ENCODE measurements around the gene GTF2H4.
"Not testable (repeated sequence)": the region's sequence is repeated elsewhere in the genome, so short reads cannot be mapped to it uniquely, and the experiment has no call there.

The GTF2H4 gene

DNA sequence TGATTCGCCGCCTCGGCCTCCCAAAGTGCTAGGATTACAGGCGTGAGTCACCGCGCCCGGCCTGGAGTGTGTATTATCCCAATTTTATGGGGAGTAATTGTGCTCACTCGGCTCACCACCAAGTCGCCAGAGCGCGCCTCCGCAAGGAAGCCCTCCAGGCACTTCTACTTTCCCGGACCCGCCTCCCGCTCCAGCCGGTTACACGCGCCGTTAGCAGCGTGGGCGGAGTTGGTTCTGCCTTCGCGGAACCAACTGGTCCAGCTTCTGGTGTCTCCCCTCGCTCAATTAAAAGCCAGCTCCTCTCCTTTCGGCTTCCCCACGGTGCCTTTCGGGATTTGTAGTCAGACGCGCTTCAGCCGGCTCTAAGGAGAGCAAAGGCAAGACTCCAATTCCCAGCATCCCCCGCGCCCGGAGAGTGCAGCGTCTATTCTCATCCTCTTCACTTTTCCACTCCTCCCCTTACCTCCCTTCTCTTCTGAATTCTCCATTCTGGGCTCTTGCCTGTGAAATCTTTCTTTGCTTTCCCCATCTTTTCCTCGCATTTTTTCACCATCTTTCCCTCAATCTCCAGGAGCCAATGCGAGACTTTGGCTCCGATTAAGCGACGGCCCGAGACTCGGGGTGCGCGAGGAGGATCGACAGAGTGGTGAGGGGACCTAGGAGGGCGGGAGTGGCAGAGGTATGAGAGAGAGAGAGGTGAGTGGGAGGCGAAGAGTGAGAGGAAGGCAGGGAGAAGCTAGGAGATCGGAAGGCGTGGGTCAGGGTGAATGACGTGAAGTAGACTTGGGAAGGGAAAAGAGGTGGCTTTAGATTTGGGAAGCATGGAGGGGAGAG is at the start of gene GTF2H4:
TSS of gene GTF2H4 (plus strand) at position 450 of the 834 bp plus-strand sequence.
- DNase-seq (peak; percentile 93), ATAC-seq (peak; percentile 99)

DNA sequence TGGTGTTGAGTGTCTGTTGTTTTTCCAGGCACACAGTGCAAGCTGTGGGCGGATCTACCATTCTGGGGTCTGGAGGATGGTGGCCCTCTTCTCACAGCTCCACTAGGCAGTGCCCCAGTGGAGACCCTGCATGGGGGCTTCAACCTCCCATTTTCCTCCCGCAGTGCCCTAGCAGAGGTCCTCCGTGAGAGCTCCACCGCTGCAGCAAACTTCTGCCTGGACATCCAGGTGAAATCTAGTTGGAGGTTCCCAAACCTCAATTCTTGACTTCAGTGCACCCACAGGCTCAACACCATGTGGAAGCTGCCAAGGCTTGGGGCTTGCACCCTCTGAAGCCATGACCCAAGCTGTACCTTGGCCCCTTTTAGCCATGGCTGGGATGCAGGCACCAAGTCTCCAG is 48.3 kb upstream of the GTF2H4 start:
- not testable (repeated sequence) for ATAC-seq, DNase-seq

DNA sequence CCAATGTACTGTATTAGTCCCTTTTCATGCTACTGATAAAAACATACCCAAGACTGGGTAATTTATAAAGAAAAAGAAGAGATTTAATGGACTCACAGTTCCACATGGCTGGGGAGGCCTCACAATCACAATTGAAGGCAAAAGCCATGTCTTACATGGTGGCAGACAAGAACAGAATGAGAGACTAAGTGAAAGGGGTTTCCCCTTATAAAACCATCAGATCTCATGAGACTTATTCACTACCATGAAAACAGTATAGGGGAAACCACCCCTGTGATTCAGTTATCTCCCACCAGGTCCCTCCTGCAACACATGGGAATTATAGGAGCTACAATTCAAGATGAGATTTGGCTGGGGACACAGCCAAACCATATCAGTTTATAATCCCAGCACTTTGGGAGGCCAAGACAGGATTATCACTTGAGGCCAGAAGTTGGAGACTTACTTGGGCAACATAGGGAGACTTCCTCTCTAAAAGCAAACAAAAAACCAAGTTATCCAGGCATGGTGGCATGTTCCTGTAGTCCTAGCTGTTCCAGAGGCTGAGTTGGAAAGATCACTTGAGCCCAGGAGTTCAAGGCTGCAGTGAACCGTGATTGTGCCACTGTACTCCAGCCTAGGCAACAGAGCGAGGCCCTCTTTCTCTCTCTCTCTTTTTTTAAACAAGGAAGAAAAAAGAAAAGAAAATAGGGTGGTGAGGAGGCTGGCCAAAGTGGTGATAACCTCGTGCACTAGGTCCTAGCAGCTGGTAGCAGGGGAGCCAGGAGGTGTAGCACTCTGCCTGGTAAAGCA is 46.6 kb upstream of the GTF2H4 start:
- ATAC-seq (peak; percentile 43), DNase-seq (no peak)

DNA sequence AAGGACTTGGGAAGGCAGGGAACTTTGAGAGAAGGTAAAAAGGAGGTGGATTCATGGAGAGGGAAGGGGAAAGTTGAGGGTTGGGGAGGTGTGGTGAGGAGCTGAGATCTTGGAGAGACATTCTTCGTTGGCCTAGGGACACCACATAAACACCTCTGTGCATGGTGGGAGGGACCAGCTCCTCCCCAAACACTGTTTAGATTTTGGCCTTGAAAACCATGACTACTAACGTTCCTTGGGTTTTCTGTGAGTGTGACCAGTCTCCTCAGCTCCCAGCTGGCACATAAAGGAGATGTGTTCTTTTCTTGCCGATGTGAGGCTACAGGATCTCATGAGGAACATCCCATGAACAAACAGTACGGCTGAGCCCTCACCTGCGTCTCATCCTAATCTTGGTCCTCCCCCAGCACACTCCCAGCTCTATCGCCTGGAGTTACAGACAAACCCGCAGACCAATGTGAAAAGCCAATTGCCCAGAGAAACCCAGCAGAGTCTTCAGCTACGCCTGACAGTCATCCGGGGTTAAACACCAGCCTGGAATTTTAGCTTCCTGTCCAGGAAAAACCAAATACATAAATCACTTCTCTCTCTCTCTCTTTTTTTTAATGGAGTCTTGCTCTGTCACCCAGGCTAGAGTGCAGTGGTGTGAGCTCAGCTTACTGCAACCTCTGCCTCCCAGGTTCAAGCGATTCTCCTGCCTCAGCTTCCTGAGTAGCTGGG is 45.7 kb upstream of the GTF2H4 start:
- DNase-seq: no peak
- ATAC-seq: no peak

DNA sequence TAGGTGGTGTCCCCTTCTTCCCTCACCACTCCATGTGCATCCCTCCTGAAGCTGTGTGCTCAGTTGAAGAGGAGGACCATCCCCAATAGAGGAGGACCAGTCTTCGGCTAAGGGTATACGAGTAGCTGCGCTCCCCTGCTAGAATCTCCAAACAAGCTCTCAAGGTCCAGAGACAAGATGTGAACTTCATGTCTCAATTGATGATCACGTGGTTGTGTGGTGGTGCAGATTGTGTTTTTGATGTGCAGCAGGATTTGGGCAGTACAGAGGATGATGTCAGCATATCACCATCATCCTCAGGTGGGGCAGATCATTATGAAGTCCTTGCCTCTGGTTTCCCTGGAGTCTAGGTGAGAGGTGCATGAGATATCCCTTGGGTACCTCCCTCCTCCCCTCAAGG is 43.7 kb upstream of the GTF2H4 start:
- DNase-seq (no peak), ATAC-seq (no peak)

DNA sequence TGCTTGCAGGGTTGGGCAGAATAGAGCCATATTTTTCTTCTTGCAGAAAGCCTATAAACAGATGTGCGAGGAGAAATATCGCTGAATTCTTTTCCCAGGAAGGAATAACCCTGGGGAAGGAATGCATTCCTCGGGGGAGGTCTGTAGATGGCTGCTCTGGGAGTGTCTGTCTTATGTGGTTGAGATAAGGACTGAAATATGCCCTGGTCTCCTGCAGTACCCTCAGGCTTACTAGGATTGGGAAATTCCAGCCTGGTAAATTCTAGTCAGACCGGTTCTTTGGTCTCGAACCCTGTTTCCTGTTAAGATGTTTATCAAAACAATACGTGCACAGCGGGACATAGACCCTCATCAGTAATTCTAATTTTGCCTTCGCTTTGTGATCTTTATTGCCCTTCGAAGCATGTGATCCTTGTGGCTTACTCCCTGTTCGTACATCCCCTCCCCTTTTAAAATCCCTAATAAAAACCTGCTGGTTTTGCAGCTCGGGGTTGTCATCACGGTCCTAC is 38.7 kb upstream of the GTF2H4 start:
- ATAC-seq, DNase-seq: not testable (repeated sequence)

DNA sequence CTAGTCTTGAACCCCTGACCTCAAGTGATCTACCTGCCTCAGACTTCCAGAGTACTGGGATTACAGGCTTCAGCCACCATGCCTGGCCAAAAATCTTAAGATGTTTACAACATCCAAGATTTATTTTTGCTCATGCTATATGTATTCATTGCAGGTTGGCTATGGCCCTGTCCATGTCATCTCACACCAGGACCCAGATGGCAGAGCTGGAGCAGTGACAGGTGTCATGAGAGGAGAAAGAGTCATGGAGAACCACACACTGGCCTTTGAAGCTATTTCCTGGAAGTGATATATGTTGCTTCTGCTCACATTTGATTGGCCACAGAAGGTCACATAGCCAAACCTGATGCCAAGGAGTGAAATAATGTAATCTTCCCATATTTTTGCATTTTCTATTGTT is 37.5 kb upstream of the GTF2H4 start:
- ATAC-seq: peak; percentile 69
- DNase-seq: no peak

DNA sequence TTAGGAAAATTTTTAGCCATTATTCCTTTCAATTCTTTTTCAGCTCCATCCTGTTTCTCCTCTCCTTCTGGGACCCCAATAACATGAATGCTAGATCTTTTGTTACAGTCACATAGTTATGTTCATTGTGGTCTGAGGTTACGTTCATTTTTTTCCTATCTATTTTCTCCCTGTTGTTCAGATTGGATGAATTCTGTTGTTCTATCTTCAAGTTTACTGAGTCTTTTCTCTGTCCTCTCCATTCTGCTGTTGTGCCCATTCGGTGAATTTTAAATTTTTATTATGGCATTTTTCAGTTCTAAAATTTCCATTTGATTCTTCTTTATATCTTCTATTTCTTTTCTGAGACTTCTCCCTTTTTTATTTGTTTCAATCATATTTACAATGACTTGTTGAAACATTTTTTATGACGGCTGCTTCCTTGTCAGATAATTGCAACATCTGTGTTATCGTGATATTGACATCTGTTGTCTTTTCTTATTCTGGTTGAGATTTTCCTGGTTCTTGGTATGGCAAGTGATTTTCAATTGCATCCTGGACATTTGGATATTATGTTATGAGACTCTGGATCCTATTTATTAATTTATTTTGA is 36.3 kb upstream of the GTF2H4 start:
- no peak for DNase-seq
- no peak for ATAC-seq

DNA sequence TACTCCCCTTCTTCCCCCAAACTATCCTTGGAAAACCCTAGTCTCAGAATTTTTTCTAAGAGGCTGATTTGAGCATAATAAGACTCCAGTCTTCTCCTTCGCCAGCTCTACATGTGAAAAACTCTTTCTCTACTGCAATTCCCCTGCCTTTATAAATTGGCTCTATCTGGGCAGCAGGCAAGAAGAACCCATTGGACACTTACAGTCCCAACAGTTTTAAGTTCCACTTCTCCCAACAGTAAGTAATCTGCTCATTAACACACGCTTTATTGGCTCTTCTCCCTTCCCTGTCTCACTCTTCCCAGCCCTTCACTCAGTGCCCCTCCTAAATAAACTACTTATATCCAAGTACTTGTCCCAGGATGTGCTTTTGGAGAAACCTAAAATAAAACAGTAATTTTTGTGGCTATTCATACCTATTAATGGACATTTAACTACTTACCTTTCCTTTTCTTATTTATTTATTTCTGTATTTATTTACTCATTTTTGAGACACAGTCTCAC is 34.8 kb upstream of the GTF2H4 start:
- no peak for ATAC-seq
- no peak for DNase-seq

DNA sequence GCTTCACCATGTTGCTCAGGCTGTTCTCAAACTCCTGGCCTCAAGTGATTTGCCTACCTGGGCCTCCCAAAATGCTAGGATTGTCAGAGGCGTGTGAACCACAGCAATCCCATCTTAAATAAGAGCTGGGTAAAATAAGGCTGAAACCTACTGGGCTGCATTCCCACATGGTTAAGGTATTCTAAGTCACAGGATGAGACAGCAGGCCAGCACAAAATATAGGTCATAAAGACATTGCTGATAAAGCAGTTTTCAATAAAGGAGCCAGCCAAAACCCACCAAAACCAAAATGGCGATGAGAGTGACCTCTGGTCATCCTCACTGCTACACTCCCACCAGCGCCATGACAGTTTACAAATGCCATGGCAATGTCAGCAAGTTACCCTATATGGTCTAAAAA is 34.2 kb upstream of the GTF2H4 start:
- not testable (repeated sequence) for ATAC-seq, DNase-seq

DNA sequence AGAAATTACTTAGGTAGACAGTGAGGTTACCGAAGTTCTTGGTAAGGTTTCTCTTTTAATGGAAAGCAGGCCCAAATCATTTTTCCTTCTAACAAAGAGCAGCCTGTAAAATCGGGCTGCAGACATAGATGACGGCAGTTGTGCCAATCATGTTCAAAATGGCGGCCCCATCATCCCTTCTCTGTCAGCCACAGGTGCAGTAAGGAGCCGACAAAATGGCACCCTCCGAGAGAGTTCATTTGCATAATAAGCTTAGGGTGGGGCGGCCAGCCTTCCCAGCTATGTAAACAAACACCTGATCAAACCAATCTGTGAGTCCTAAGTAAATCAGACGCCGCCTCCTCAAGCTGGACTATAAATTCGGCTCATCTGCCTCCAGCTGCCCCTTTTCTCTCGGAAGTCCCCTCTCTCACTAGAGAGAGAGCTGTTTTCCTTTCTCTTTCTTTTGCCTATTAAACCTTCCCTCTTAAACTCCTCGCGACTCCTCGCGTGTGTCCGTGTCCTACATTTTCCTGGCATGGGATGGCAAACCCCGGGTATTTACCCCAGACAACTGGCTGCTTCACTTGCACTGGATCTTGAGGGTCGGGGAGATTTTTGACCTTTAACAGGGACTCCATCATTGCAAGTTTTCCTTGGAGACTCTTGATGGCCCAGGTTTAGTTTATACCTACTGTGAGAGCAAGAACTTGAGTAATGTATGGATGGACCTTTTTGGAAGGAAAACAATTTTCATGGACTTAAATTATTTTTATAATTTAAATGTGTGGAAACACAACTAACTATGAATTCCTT is 32.6 kb upstream of the GTF2H4 start:
- no peak for ATAC-seq
- DNase-seq: no peak

DNA sequence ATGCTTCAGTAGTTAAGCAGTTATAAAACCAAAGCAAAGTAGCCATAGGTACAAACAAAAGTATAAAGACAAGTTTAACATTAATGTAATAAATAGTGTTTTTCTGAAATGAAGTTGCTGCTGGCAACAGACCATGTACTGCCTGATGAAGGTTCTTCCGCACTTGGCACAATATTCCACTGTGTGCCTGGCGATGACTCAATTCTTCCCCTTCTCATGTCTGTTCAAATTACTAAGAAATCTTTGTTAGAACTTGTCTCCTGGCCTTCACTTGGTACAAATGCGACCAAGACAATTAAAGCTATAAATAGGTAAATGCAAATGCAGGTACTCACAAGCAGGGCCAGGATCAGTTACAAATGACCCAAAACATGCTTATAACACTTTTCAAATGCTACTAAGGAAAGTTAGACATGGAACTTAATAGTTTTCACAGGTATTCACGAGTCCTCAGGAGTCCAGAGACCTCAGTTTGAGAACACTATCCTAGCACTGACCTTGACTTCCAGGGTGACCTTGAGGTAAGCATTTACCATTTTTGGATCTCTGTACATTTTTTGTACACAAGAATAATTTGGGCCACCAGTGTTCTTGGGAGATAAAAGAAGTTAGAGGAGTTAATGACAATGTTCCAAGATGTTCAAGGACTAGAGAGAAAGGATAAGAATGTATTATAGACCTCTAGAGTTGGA is 31.8 kb upstream of the GTF2H4 start:
- ATAC-seq: no peak
- no peak for DNase-seq

DNA sequence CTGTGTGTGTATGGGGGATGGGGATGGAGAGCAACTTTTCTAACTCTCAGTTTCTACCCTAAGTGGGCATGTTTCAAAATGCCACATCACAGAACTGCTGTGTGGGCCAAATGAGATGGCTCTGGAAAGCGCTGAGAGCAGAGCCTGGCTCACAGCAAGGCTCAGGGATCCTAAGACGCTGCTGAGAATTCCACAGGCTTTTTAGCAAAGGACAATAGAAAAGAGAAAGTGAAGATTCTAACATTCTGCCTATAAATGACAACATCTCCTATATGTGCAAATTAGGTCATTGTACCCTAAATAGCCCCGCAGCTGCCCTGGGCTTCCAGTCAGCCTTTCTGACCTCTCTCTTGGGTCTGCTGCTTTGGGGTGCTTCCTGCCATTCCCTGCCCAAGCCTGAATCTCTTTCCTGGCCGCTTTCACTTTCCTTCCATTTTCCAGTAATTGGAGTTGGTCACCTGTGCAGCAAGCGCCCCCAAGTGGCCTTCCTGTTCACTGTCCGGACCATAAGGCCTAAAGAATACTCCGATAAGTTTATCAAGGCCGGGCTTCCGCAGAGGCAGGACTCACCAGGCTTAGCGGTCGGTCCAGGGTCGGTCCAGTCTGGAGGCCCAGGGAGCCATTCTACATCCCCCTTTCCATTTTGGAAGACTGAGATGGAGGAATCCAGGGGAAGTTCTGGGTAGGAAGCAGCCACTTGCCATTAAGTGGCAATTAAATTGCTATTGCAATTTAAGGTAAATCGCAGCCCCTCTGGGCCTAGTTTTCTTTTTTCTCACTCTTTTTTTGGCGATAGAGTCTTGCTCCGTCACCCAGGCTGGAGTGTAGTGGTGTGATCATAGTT is 30.4 kb upstream of the GTF2H4 start:
- peak; percentile 76 for ATAC-seq
- DNase-seq: peak; percentile 83

DNA sequence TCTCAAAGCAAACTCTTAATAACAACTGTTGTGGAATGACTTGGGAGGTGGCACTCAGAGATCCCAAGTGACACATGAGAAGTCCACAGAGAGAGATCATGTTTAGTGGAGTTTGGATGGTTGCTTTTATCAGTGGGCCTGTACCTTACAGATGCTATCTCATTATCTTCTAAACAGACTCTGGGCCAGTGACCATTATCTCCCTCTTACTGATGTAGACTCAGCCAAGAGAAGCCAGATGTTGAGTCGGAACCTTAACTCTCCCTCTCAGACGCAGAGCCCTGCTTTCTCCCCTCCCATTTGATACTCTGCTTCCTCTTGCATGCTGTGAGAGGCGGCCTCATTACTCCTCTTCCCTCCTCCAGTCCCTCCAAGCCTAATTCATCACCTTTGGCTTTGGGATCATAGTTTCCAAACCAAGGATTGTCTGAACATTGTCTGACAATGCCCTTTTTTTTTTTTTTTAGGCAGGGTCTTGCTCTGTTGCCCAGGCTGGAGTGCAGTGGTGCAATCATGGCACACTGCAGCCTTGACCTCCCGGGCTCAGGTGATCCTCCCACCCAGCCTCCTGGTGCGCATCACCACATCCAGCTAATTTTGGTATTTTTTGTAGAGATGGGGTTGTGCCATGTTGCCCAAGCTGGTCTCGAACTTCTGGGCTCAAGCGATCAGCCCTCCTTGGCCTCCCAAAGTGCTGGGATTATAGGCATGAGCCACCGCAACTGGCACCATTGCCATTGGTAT is 28.2 kb upstream of the GTF2H4 start:
- DNase-seq: no peak
- no peak for ATAC-seq

DNA sequence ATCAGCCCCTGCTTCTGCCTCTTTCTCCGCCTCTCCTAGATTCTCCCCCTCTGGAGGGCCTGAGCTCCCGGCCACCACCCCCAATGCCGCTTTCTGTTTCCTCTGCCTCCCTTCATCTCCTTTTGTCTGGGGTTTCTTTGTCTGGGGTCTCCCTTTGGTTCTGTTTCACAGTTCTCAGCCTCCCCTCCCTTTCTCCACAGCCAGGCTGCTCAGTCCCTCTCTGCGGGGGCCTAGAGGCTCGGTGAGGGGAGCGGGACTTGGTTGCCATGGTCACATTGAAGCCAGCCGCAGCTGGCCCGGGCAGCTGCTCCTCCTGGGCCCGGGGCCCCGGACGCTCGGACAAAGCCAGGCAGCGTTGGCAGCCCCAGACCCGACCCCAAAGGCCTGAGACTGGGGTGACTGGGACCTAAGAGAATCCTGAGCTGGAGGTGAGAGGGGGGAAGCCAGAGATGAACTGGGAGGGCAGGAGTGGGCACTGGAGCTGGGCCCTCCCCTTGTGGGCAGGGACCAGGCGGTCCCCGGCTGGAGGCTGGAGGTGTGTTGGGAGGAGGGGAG is 27.2 kb upstream of the GTF2H4 start:
- DNase-seq (no peak), ATAC-seq (no peak)

DNA sequence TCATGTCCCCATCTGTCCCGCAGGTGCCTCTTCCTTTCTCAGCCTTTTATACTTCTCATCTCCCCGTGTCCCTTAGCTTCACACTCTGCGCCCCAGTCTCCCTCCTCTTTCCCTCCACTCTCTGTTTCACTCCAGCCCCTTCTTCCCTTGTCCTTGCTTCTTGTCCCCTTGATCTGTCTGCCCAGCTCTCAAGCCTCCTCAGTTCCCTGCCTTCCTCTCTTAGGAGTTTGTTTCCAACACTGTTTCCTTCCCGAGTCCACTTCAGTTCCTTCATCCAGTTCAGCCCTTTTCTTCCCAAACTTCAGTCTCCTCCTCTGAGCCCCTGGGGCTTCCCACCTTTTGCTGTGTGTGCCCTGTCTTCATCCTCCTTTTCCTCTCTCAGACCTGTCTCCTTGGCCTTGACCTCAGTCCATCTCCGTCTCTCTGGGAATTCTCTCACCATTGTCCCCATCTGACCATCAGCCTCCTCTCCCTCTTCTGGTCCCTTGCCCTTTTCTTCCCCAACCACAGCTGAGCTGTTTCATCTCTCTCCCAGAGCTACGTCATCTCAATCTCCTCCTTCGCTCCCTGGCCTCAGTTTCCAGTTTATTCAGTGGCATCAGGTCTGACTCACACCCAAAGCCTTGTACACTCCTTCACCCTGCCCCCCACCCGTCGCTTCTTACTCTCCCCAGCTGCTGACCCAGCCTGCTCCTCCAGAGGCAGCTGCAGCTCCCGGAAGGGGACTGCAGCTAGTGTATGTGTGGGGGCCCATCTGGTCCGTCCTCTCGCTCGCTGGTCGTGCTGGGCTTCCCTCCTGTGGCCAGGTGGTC is 26.4 kb upstream of the GTF2H4 start:
- ATAC-seq: no peak
- DNase-seq: no peak

DNA sequence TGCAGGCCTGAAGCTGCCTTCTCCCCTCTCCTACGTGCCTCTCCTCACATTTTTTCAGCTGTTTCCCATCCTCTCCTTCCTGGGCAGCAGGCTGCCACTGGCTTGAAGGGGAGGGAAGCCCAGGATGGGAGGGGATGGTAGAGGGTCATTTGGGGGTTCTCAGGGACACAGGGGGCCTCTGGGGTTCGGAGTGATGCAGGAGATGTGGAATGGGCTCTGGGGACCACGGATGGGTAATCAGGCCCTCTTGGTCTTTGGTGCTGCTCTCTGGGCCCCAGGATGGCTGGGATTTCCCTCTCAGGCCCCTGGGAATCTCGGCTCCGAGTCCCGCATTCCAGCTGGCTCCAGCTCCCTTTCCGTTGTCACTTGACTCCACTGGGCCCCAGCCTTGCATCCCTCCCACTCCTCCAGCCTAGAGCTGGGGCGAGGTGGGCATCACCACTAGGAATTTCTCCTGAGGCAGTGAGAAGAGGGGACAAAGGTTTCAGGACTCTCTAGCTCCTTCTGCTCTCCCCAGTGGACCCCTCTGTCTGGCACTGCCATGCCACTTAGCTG is 25.7 kb upstream of the GTF2H4 start:
- DNase-seq (no peak), ATAC-seq (no peak)

All from stimulated activated naive CD8-positive, alpha-beta T cell treated with anti-CD3 and anti-CD28 coated beads, Interleukin-15, Interleukin-2, amounts not matched to agents 100 U/mL and 50 U/mL, for 24 hours (primary cell).